GM08714 (cell line): ENCODE data around the gene SLC16A5.

Source experiments
- H3K4me3 ChIP-seq: fragments of 200-500 bp; sonication (Bioruptor generic); 2 replicates; pipeline ENCODE4 v1.5.1; 2014; ENCODE audit warnings: mild to moderate bottlenecking, low read length, inconsistent platforms
- ZNF274 ChIP-seq: IDR thresholded peaks from 2 replicates; pipeline ENCODE4 v1.6.1; 2012; ENCODE audit warnings: mild to moderate bottlenecking, low read depth, low read length

SLC16A5 gene

DNA sequence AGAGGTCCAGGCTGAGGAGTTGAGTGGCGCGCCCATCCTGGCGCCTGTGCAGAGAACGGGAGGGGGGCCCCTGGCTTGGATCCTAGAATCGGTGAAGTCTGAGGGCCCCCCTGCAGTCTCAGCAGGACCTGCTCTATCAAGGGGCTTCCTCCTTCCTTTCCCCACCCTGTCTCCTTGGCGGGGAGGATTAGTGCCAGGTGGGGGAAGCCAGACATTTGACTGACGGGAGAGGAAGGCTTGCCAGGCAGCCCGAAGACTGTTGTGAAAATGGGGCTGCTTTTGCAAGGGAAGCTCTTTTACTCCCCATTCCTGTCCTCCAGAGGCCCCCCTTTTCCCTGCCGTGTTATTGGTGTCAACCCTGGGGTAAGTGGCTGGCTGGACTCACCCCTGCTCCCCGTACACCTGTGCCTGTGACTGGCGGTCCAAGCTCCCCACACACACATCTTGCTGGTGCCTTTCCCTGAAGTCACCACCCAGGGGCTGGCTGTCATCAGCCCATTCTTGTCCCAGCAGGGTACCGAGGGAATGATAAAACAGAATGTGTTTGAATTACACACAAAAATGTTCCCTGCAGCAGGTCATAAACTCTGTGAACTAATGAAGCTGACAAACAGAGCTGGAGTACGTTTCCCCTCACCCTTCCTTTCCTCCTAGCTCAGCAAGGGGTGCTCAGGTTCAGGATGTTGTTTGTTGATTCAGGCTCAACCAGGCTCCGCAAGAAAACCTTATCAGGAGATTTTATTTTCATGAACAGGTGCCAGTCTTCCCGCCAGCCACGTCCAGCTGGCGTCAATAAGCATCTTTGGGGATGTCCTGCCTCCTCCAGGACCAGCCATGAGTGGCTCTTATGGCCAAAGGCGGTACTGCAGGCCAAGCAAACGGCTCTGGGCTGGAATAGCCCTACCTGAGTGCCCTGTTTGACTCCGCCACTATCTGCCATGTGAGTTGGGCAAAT is 17.6 kb downstream of the SLC16A5 start:
- H3K4me3 ChIP-seq: no peak overlapping the region
- TF ChIP-seq ZNF274: no peak

DNA sequence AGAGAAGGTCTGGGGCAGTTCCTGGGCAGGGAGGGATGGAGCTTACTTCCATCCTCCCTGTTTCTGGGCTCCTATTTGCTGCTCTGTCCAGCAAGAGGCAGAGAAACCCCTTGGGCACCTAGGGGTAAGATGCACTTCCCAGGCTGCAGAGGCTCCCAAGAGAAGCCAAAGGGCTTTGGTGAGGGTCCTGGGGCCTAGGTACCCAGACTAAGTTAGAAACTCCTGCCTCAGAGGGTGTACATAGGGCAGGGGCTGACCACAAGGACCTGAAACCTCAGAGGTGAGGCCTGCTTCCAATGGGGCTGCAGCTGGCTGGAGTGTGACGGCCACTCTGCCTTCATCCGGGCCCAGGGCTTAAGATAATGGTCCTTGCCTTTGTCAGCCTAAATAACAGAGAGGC is 20.4 kb downstream of the SLC16A5 start:
- no peak overlapping the region for H3K4me3 ChIP-seq
- no peak for TF ChIP-seq ZNF274

DNA sequence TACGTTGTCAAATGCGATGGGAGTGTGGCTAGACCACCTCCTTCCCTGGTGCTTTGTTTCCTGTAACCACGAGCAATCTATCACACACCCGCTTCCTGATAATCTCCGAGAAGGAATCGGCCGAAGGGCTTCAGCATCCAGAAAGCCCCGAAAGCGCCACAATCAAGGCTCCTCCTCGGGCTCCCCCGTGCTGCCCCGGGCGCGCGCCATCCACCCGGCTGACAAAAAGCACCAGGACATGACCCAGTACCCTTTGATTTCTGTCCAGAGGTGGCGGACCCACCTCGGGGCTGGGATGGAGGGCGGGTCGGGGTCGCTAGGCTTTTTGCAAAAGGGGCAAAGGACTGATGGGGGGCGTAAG is 21.3 kb downstream of the SLC16A5 start:
- H3K4me3 ChIP-seq: peak overlapping the region; percentile 70; the same call in 1 of the 2 replicates

DNA sequence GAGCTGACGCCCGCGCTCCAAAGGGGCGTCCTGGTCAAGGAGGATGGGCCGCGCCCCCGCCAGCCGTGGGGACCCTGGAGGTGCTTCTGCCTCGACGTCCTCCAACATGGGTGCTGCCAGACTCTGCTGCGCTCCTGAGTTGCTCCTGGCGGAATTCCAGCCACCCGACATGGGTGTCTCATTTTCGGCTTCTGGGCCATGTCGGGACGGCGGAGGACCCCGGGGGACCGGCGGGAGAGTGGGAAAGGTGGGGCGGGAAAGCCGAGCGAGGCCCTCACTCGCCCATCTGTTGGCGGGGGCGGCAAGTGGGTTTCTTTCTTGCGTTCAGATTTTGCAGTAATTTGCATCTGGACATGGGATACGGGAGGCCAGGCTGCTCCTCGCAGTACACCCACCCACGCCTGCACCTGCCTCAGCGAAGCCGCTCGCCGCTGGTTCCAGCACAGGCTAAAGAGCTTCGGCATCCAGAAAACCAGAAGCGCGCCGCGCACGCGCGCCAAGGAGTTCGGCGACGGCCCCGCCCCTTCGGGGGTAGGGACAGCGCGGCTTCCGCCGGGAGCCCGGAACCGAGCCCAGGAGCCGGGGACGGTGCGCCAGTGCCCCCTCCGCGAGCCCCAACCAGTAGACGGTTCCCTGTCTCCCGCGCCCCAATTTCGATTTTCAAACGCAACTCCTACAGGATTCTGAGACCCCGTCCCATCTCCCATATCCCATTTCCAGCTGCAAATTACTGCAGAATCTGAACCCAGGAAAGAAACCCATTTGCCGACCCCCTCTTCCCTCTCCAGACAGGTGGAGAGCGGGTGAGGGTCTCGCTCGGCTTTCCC is 21.9 kb downstream of the SLC16A5 start, which contains the start of gene ARMC7:
Gene ARMC7 (plus strand): TSS at position 563 of the 827 bp plus-strand sequence. CDS start 320 bp downstream, outside the sequence.
- peak within 1 kb of the TSS; percentile 70 for H3K4me3 ChIP-seq
- no peak for TF ChIP-seq ZNF274

More for the DNA sequence above, 21.3 kb downstream of the SLC16A5 start:
- no peak for TF ChIP-seq ZNF274

DNA sequence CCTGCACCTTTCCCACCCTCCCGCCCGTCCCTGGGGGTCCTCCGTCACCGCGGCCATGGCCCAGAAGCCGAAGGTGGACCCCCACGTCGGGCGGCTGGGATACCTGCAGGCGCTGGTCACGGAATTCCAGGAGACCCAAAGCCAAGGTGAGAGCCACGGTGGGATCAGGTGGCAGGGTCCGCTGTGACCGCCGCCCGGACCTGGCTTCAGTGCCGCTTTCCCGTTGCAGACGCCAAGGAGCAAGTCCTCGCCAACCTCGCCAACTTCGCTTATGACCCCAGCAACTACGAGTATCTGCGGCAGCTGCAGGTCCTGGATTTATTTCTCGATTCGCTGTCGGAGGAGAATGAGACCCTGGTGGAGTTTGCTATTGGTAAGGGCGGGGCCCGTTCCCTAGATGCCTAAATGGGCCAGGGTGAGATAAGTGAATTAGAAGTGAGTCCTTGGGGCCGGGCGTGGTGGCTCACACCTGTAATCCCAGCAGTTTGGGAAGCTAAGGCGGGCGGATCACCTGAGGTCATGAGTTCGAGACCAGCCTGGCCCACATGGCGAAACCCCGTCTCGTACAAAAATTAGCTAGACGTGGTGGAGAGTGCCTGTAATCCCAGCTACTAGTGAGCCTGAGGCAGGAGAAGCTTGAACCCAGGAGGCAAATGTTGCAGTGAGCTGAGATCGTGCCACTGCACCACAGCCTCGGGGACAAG is 22.6 kb downstream of the SLC16A5 start:
- H3K4me3 ChIP-seq: peak overlapping the region; percentile 70
- TF ChIP-seq ZNF274: no peak

DNA sequence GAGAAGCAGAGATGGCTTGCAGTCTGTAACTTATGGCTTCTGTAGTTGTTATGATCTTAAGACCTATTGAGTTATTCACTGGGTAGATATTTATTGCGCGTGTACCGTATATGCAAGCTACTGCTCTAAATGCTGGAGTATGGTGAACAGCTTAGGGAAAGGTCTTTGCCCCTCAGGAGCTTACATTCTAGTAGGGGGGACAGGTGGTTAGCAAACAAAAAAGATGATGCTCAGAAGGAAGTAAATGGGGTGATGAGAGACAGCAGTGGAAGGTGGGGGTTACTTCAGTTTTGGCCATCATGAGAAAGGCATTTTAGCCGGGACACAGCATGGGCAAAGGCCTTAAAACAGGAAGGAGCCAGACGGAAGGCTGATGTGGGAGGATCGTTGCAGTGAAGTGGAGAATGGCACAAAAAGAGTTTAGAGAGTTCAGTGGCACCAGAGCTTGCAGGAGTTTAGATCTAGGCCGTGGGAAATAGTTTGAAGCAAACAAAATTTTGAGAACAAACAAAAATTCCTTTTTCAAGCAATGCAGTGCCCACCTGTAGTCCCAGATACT is 24.1 kb downstream of the SLC16A5 start:
- no peak overlapping the region for H3K4me3 ChIP-seq
- TF ChIP-seq ZNF274: no peak

DNA sequence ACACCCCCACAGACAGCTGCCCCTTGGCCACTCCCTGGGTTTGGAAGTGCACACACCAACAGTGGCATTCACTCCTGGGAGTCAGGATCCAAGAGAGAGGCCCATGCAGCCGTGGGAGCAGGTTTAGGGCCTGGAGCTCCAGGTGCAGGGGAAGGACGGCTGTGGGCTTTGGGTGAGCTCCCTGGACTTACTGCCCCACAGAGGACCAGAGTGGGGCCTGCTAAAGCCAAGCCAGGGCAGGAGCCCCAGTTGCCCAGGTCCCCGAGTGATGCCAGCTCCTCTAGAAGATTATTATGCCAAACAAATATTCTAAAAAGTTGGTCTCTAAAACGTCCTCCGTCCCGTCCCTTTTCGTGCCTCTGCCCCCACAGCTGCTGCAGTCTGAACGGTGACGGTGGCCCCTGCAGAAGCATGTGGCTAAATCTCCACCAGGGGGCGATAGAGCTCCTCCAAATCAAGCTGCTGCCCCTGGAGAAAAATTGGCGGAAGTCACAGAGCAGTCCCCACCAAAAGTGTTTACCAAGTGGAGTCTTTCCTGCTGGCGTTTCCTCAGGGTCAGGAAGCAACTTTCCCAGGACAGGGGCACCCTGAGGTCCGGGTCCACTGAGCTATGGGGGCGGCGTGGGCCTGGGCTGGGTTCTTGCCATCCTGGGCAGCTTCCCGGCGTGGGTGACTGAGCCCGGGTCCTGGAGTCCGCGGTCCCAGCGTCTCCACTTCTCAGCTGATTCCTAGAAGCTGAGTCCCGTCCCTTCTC is 26.2 kb downstream of the SLC16A5 start:
- no peak for TF ChIP-seq ZNF274
- H3K4me3 ChIP-seq: peak overlapping the region; percentile 49; the same call in 1 of the 2 replicates

DNA sequence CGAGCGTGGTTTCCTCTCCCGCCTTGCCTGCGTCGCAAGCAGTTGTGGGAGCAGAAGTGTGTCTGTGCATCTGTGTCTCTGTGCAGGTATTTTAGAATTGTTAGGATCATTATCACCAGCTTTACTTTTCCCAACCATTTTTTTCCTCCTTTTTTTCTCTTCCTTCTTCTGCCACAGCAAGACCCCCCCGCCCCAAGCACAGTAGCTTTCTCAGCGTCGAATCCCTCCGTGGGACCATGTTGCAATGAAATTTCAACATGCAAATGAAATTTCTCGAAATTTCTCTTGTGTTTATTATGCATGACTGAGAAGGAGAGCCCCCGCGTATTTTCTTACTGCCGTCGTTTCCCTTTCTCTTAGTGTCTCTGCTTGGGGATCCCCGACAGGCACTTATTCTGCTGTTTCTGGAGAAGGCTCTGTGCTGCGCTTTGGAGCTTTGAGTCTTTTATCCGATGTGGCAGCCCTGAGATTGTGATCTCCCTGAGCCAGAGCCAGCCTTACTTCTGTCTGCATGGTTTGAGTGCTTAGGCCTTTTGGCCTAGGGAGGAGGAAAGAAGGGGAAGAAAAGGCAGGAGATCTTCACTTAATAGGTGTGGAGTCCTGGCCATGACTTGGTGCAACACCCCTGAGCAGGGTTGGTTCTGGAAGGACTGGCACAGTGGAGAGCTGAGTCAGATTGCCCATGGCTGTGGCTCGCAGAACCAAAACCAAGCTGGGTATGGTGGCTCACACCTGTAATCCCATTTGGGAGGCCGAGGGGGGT is 27.0 kb downstream of the SLC16A5 start:
- H3K4me3 ChIP-seq: peak overlapping the region; percentile 49; the same call in 1 of the 2 replicates
- no peak for TF ChIP-seq ZNF274

DNA sequence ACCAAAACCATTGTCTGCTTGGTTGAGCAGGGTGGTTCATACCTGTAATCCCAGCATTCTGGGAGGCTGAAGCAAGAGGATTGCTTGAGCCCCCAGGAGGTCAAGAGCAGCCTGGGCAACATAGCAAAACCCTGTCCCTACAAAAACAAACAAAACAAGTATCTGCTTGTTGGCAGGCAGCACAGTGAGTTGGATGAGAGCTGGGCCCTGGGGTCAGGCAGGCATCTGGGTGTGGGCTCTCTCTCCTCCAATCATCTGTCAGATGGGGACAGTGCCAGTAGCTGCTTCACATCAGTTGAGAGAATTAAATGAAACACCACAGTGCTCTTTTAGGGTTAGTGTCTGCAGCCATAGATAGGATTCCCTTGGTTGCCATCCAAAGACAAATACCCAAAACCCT is 27.8 kb downstream of the SLC16A5 start:
- no peak overlapping the region for H3K4me3 ChIP-seq
- TF ChIP-seq ZNF274: no peak

DNA sequence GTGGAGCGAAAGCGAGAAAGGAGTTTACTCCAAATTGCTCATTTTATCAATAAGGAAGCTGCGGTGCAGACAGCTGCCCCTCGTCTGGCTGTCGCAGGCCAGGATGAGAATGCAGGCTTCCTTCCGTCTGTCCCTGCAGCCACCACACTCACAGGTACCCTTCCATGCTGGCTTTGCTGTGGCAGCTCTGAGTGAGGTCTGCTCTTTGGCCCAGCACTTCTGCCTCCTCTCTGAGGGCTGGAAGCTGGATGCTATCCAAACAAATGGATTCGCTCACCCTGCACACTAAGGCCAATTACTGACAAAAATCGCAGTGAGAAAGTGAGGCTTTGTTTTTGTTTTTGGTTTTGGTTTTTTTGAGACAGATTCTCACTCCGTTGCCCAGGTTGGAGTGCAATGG is 29.0 kb downstream of the SLC16A5 start:
- H3K4me3 ChIP-seq: no peak overlapping the region
- TF ChIP-seq ZNF274: no peak

DNA sequence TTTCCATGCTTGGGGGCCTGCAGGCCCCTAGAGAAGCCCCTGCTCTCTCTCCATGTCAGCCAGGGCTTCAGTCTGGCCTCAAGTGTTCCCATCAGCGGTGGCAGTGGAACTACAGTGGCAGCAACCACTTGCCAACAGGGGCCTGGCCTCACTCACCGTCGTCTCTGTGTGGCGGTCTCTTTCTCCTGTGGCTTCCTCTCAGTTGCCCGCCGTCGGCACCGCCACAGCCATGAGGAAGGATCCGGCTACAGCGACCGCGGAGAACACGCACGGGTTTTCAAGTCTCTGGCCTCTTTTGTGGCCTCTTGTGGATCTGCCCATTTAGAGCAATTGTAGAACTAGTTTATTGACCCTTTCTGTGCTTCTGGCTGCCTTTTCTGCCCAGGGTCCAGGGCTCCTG is 30.6 kb downstream of the SLC16A5 start:
- TF ChIP-seq ZNF274: no peak
- no peak overlapping the region for H3K4me3 ChIP-seq

DNA sequence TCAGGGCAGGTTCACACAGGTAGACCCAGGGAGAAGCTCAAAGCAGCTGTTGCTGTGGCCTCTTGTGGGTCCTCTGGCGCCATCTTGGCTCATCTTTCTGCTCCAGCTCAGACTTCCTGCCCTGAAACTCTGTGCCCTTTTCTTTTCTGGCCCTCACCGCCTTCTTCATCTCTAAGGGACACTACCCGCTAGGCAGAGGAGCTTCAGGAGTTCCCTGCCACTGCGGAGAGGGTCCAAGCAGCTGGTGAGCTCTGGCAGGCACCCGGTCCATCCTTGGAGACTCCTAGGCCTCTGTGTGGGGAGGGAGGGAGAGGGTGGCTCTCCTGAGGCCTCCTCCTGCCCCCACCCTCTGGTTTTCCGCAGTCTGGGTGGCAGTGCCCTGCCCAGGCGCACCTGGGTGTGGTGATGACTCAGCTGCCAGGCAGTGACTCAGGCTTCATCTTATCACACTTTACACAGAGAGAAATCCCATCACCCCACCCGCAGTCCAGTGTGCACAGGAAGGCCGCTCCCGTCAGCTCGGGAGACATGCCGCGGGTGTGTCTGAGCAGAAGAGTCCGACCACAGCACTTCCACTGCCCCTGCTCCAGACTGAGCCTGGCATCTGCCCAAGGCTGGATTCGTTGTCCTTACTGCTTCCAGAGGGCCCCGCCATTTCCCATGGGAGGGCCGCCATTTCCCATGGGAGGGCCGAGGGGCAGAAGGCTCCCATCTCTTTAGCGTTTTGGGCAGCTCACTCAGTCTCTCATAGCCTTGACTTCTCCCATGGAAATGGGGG is 36.5 kb downstream of the SLC16A5 start:
- TF ChIP-seq ZNF274: no peak
- no peak overlapping the region for H3K4me3 ChIP-seq

DNA sequence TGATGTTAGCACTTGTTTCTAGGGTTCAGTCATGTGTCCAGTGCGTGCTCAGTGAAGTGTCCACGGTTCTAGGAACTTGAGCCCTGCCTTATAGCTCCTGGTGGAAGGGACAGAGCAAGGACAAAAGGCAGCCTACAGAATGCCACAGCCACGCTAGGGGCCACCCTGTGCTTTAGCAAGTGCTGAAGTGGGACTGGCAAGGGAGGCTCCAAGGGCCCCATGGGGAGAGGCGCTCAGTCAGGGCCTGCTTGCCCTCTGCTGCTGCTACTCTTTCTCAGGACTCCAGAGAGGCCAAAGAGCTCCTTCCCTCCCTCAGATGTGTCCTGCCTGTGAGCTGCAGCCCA is 37.0 kb downstream of the SLC16A5 start:
- no peak overlapping the region for H3K4me3 ChIP-seq
- no peak for TF ChIP-seq ZNF274
